ENCODE data around the gene FES. TPM values are rescaled to one million over a fixed set of nuclear protein-coding genes. Genes with fewer than 3 reads are reported as not detected.
A peak's percentile ranks its signal among the peaks of the same experiment; 100 is the strongest.
"Not testable (repeated sequence)": the region's sequence is repeated elsewhere in the genome, so short reads cannot be mapped to it uniquely, and the experiment has no call there.

FES gene
- total RNA-seq, 2 experiments from 2014 or later: 3.2 to 3.3 TPM

DNA sequence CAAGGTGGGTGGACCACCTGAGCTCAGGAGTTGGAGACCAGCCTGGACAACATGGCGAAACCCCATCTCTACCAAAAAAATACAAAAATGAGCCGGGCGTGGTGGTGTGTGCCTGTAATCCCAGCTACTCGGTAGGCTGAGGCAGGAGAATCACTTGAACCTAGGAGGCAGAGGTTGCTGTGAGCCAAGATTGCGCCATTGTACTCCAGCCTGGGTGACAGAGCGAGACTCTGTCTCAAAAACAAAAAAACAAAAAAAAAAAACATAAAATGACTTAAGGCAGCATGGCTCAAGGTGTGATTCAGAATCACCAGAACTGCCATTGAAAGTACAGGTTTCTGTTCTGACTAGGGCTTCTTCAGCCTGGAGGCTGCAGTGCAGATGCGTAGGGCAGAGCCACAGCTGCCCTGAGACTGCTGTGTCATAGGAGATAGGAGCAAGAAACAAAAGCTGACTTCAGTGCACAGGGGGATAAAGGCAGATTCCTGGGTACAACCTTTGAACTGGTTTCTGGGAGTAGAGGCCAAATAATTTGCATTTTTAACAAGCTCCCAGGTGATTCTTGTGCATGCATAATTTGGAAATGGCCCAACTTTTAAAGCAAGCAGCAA, 38.5 kb downstream of the FES start:
- H3K9me3 ChIP-seq (ENCODE audit: low read length); DNase-seq (ENCODE audit: low spot score); intact Hi-C loops (cut with micrococcal nuclease; ENCODE audit: unreplicated experiment); H3K27ac ChIP-seq (ENCODE audit: low read depth, low read length, poor library complexity, severe bottlenecking); H3K4me1 ChIP-seq (ENCODE audit: insufficient read depth, low read length, poor library complexity, severe bottlenecking); H3K79me2 ChIP-seq (ENCODE audit: insufficient read depth, low read depth, low read length); H2AFZ ChIP-seq (ENCODE audit: low read length); H3K36me3 ChIP-seq (ENCODE audit: insufficient read depth, low read length); H3K9me2 ChIP-seq (ENCODE audit: insufficient read depth, low read length); BruUV-seq (replicated peaks); H3K4me3 ChIP-seq (ENCODE audit: low read depth, low read length, poor library complexity, severe bottlenecking); H4K20me1 ChIP-seq (ENCODE audit: insufficient read depth, low read length); CTCF ChIA-PET (ENCODE audit: unreplicated experiment); H3K4me2 ChIP-seq (ENCODE audit: low read length): not testable (repeated sequence)
- POLR2A ChIA-PET: interaction anchor here (0.6 to 1.4 kb wide), 3 partner anchors 10 to 153 kb away, joined by 3 to 7 read pairs (median 3); partner anchors contain the start of gene HDDC3

DNA sequence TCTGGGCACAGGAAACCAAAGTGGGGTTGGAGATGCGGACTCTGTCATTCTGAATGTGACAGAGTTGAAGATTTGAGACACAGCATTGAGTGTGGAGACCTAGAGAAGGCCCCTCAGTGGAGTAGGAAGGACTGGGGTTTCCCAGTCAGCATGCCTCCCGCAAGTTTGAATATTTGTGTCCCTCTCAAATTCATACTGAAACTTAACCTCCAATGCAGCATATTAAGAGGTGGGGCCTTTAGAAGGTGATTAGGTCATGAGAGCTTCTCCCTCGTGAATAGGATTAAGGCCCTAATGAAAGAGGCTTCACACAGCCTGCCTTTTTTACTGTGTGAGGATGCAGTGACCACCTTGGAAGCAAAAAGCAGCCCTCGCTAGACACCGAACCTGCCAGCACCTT, 40.1 kb downstream of the FES start:
- H3K36me3 ChIP-seq (ENCODE audit: insufficient read depth, low read length): no peaks in the 10 kb centered on the region
- H3K27ac ChIP-seq (ENCODE audit: low read depth, low read length, poor library complexity, severe bottlenecking): no peak overlapping the region
- no peak overlapping the region for H2AFZ ChIP-seq (ENCODE audit: low read length)
- H3K9me3 ChIP-seq (ENCODE audit: low read length): no peaks in the 10 kb centered on the region
- TF ChIP-seq EZH2phosphoT487 (IDR thresholded peaks at IDR 0.05; ENCODE audit: borderline replicate concordance, low read depth, low read length): no peak
- no peak for TF ChIP-seq CTCF (conservative IDR thresholded peaks at IDR 0.05; ENCODE audit: low read length)
- DNase-seq (ENCODE audit: low spot score): no peak
- no peaks in the 10 kb centered on the region for H3K9me2 ChIP-seq (ENCODE audit: insufficient read depth, low read length)
- H3K4me3 ChIP-seq (ENCODE audit: low read depth, low read length, poor library complexity, severe bottlenecking): no peak overlapping the region
- H3K79me2 ChIP-seq (ENCODE audit: insufficient read depth, low read depth, low read length): peaks cover 7% of the 10 kb centered on the region; the same call in 1 of the 2 replicates
- H4K20me1 ChIP-seq (ENCODE audit: insufficient read depth, low read length): no peaks in the 10 kb centered on the region
- CTCF ChIA-PET (ENCODE audit: unreplicated experiment): no interaction called here
- POLR2A ChIA-PET: no interaction called here
- intact Hi-C loops (cut with micrococcal nuclease; ENCODE audit: unreplicated experiment): no loop called here
- peaks cover 14% of the 10 kb centered on the region for H3K4me1 ChIP-seq (ENCODE audit: insufficient read depth, low read length, poor library complexity, severe bottlenecking)
- no TSS peak for BruUV-seq (replicated peaks)
- no peak overlapping the region for H3K4me2 ChIP-seq (ENCODE audit: low read length)

DNA sequence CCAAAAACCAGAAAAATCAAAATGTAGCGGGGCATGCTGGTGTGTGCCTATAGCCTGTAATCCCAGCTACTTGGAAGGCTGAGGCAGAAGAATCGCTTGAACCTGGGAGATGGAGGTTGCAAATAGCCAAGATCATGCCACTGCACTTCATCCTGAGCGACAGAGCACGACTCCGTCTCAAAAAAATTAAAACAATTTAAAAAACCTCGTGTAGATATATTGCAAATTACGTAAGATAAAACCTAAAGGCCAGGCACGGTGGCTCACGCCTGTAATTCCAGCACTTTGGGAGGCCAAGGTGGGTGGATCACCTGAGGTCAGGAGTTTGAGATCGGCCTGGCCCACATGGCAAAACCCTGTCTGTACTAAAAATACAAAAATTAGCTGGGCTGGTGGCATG, 42.5 kb downstream of the FES start:
- intact Hi-C loops (cut with micrococcal nuclease; ENCODE audit: unreplicated experiment); H4K20me1 ChIP-seq (ENCODE audit: insufficient read depth, low read length); H3K36me3 ChIP-seq (ENCODE audit: insufficient read depth, low read length); H3K4me3 ChIP-seq (ENCODE audit: low read depth, low read length, poor library complexity, severe bottlenecking); H3K9me3 ChIP-seq (ENCODE audit: low read length); H3K4me2 ChIP-seq (ENCODE audit: low read length); DNase-seq (ENCODE audit: low spot score); H2AFZ ChIP-seq (ENCODE audit: low read length); H3K9me2 ChIP-seq (ENCODE audit: insufficient read depth, low read length); H3K27ac ChIP-seq (ENCODE audit: low read depth, low read length, poor library complexity, severe bottlenecking); CTCF ChIA-PET (ENCODE audit: unreplicated experiment); BruUV-seq (replicated peaks): not testable (repeated sequence)
- Histone ChIP-seq H3K79me2 (ENCODE audit: insufficient read depth, low read depth, low read length) (peaks cover 17% of the 10 kb centered on the region; the same call in 1 of the 2 replicates), H3K4me1 (ENCODE audit: insufficient read depth, low read length, poor library complexity, severe bottlenecking) (peaks cover 25% of the 10 kb centered on the region)
- POLR2A ChIA-PET: interaction anchor here (0.6 kb wide), 1 partner anchor 458 kb away, joined by 8 read pairs; no protein-coding TSS in a partner anchor

- DNase-seq (ENCODE audit: low spot score); intact Hi-C loops (cut with micrococcal nuclease; ENCODE audit: unreplicated experiment); H3K9me2 ChIP-seq (ENCODE audit: insufficient read depth, low read length); CTCF ChIA-PET (ENCODE audit: unreplicated experiment); H3K36me3 ChIP-seq (ENCODE audit: insufficient read depth, low read length); H3K4me3 ChIP-seq (ENCODE audit: low read depth, low read length, poor library complexity, severe bottlenecking); H3K9me3 ChIP-seq (ENCODE audit: low read length); H4K20me1 ChIP-seq (ENCODE audit: insufficient read depth, low read length); H3K27ac ChIP-seq (ENCODE audit: low read depth, low read length, poor library complexity, severe bottlenecking); H2AFZ ChIP-seq (ENCODE audit: low read length); BruUV-seq (replicated peaks): not testable (repeated sequence)
- peaks cover 32% of the 10 kb centered on the region for H3K4me1 ChIP-seq (ENCODE audit: insufficient read depth, low read length, poor library complexity, severe bottlenecking)
- H3K4me2 ChIP-seq (ENCODE audit: low read length): peak overlapping the region; percentile 87; the same call in 1 of the 2 replicates
- POLR2A ChIA-PET: interaction anchor here (0.6 kb wide), 1 partner anchor 31 kb away, joined by 3 read pairs; no protein-coding TSS in a partner anchor
- peaks cover 17% of the 10 kb centered on the region; the same call in 1 of the 2 replicates for H3K79me2 ChIP-seq (ENCODE audit: insufficient read depth, low read depth, low read length)
Measured at GRCh38 chr15:90928106-90928505, 43.8 kb downstream of the FES start.

Data from OCI-LY7 (cell line).